Measurements from ENCODE around the gene CSN1S1. TPM values are rescaled to one million over a fixed set of nuclear protein-coding genes. Genes with fewer than 3 reads are reported as not detected.

Gene CSN1S1
- total RNA-seq, 1 donor from 2014 or later, result not detected

DNA sequence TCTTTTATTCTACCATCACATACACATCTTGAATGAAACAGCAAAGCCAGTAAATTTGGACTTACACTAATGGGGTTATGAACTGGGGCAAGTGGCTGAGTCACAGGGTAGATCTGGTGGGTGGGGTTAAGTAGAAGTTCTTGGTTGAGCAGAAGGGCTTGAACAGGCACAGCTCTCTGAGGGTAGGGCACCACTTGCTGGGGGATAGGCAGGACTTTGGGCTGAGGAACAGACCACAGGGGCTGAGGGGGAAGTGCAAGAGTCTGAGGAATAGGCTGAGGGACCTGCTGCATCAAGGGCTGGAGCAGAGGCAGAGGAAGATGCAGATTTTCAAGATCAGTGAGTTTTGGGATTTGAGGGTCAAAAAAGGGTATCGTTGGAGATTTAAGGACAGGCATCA is 26.3 kb downstream of the CSN1S1 start:
- Mint-ChIP-seq H3K9me3 (ENCODE audit: unreplicated experiment) (no peaks in the 10 kb centered on the region), H3K27ac (ENCODE audit: unreplicated experiment) (no peak overlapping the region), H3K36me3 (ENCODE audit: low read depth, unreplicated experiment) (no peaks in the 10 kb centered on the region), H3K4me3 (ENCODE audit: unreplicated experiment) (no peak overlapping the region), H3K27me3 (ENCODE audit: unreplicated experiment) (peaks cover 2% of the 10 kb centered on the region), H3K4me1 (ENCODE audit: unreplicated experiment) (no peaks in the 10 kb centered on the region)
- no peak for DNase-seq (ENCODE audit: low spot score)
- no peak for TF ChIP-seq CTCF (IDR thresholded peaks at IDR 0.05; ENCODE audit: unreplicated experiment)

GRCh38 chr4:69965628-69966027 is 34.8 kb downstream of the CSN1S1 start, which contains the start of gene CSN2:
Gene CSN2, minus strand, starts transcription at chr4:69965728. Its CDS starts 4,733 bp downstream, at chr4:69960995.
- Mint-ChIP-seq H3K4me3 (ENCODE audit: unreplicated experiment) (no peak within 1 kb of the TSS), H3K4me1 (ENCODE audit: unreplicated experiment) (peaks cover 3% of the 10 kb centered on the region), H3K27ac (ENCODE audit: unreplicated experiment) (no peak within 1 kb of the TSS), H3K9me3 (ENCODE audit: unreplicated experiment) (no peaks in the 10 kb centered on the region), H3K27me3 (ENCODE audit: unreplicated experiment) (no peaks in the 10 kb centered on the region), H3K36me3 (ENCODE audit: low read depth, unreplicated experiment) (no peaks in the 10 kb centered on the region)
- TF ChIP-seq CTCF (IDR thresholded peaks at IDR 0.05; ENCODE audit: unreplicated experiment), result no peak
- no peak for DNase-seq (ENCODE audit: low spot score)

GRCh38 chr4:69970071-69970470 is 39.2 kb downstream of the CSN1S1 start:
- Mint-ChIP-seq H3K9me3 (ENCODE audit: unreplicated experiment) (no peaks in the 10 kb centered on the region), H3K4me1 (ENCODE audit: unreplicated experiment) (peaks cover 3% of the 10 kb centered on the region), H3K4me3 (ENCODE audit: unreplicated experiment) (no peak overlapping the region), H3K36me3 (ENCODE audit: low read depth, unreplicated experiment) (no peaks in the 10 kb centered on the region), H3K27me3 (ENCODE audit: unreplicated experiment) (no peaks in the 10 kb centered on the region), H3K27ac (ENCODE audit: unreplicated experiment) (no peak overlapping the region)
- TF ChIP-seq CTCF (IDR thresholded peaks at IDR 0.05; ENCODE audit: unreplicated experiment), result no peak
- DNase-seq (ENCODE audit: low spot score), result no peak

GRCh38 chr4:69974631-69975030 is 43.8 kb downstream of the CSN1S1 start:
- no peaks in the 10 kb centered on the region for H3K4me1 Mint-ChIP-seq (ENCODE audit: unreplicated experiment)
- DNase-seq (ENCODE audit: low spot score), result no peak
- no peak overlapping the region for H3K27ac Mint-ChIP-seq (ENCODE audit: unreplicated experiment)
- H3K4me3 Mint-ChIP-seq (ENCODE audit: unreplicated experiment), result no peak overlapping the region
- no peaks in the 10 kb centered on the region for H3K9me3 Mint-ChIP-seq (ENCODE audit: unreplicated experiment)
- TF ChIP-seq CTCF (IDR thresholded peaks at IDR 0.05; ENCODE audit: unreplicated experiment), result no peak
- no peaks in the 10 kb centered on the region for H3K27me3 Mint-ChIP-seq (ENCODE audit: unreplicated experiment)
- H3K36me3 Mint-ChIP-seq (ENCODE audit: low read depth, unreplicated experiment), result no peaks in the 10 kb centered on the region

GRCh38 chr4:69977582-69977981 is 46.7 kb downstream of the CSN1S1 start:
- no peak for TF ChIP-seq CTCF (IDR thresholded peaks at IDR 0.05; ENCODE audit: unreplicated experiment)
- Mint-ChIP-seq H3K27me3 (ENCODE audit: unreplicated experiment) (no peaks in the 10 kb centered on the region), H3K27ac (ENCODE audit: unreplicated experiment) (no peak overlapping the region), H3K36me3 (ENCODE audit: low read depth, unreplicated experiment) (no peaks in the 10 kb centered on the region), H3K9me3 (ENCODE audit: unreplicated experiment) (no peaks in the 10 kb centered on the region), H3K4me3 (ENCODE audit: unreplicated experiment) (no peak overlapping the region), H3K4me1 (ENCODE audit: unreplicated experiment) (no peaks in the 10 kb centered on the region)
- no peak for DNase-seq (ENCODE audit: low spot score)

Data from endothelial cell (in vitro differentiated cells).